Neural cell (in vitro differentiated cells): Measurements from ENCODE around the gene NSG2. TPM values are rescaled to one million over a fixed set of nuclear protein-coding genes. Genes with fewer than 3 reads are reported as not detected.

Experiments
- H2AFZ ChIP-seq: fragments of 200-600, 300-800 bp; sonication (generic), shearing (Covaris generic); 2 replicates; pipeline ENCODE4 v1.6.0; 2014; ENCODE audit warnings: low read depth, mild to moderate bottlenecking, antibody characterized with exemption, low read length, moderate library complexity
- H3F3A ChIP-seq: fragments of 200-600 bp; shearing (Covaris generic); 2 replicates; pipeline ENCODE4 v1.6.1; 2016; ENCODE audit warnings: mild to moderate bottlenecking, moderate library complexity, mixed read lengths, antibody characterized with exemption, low read length; ENCODE audit not compliant: insufficient read depth, poor library complexity, severe bottlenecking
- H3K27ac ChIP-seq: fragments of 200-600, 300-800 bp; sonication (generic), shearing (Covaris generic); 2 replicates; pipeline ENCODE4 v1.5.1; 2014; ENCODE audit warnings: mild to moderate bottlenecking, low read length, moderate library complexity
- H3K27me3 ChIP-seq: fragments of 300-800, 200-600 bp; sonication (generic), shearing (Covaris generic); 2 replicates; pipeline ENCODE4 v1.6.0; 2014; ENCODE audit warnings: mild to moderate bottlenecking, low read depth, low read length, moderate library complexity; ENCODE audit not compliant: insufficient read depth
- H3K36me3 ChIP-seq: fragments of 300-800, 200-600 bp; sonication (generic), shearing (Covaris generic); 2 replicates; pipeline ENCODE4 v1.5.1; 2014; ENCODE audit warnings: mild to moderate bottlenecking, antibody characterized with exemption, low read length, moderate library complexity; ENCODE audit not compliant: insufficient read depth
- H3K4me2 ChIP-seq: fragments of 300-800, 200-600 bp; sonication (generic), shearing (Covaris generic); 2 replicates; pipeline ENCODE4 v1.6.0; 2014; ENCODE audit warnings: mild to moderate bottlenecking, low read length
- H3K4me3 ChIP-seq: fragments of 300-800, 200-600 bp; sonication (generic), shearing (Covaris generic); 2 replicates; pipeline ENCODE4 v1.5.1; 2014; ENCODE audit warnings: mild to moderate bottlenecking, low read length, moderate library complexity
- H3K79me2 ChIP-seq: fragments of 200-600 bp; shearing (Covaris generic); replicated peaks from 2 replicates; pipeline ENCODE4 v1.6.0; 2014; ENCODE audit warnings: mild to moderate bottlenecking, low read length, moderate library complexity; ENCODE audit not compliant: insufficient read depth
- H3K9ac ChIP-seq: fragments of 300-800, 200-600 bp; sonication (generic), shearing (Covaris generic); 2 replicates; pipeline ENCODE4 v1.6.1; 2016; ENCODE audit warnings: mild to moderate bottlenecking, low read length, mixed read lengths
- H3K9me2 ChIP-seq: fragments of 200-600 bp; shearing (Covaris generic); 2 replicates; pipeline ENCODE4 v1.6.1; 2016; ENCODE audit warnings: mild to moderate bottlenecking, low read length, mixed read lengths; ENCODE audit not compliant: insufficient read depth
- H3K9me3 ChIP-seq: fragments of 200-600, 300-800 bp; sonication (generic), shearing (Covaris generic); 2 replicates; pipeline ENCODE4 v1.6.1; 2016; ENCODE audit warnings: mild to moderate bottlenecking, mixed run types, low read length, moderate library complexity, mixed read lengths
- H4K20me1 ChIP-seq: fragments of 200-600 bp; shearing (Covaris generic); 2 replicates; pipeline ENCODE4 v1.6.1; 2016; ENCODE audit warnings: mild to moderate bottlenecking, mixed run types; ENCODE audit not compliant: insufficient read depth
- EP300 ChIP-seq: fragments of 450-650 bp; conservative IDR thresholded peaks from 2 replicates; pipeline ENCODE4 v1.6.1; 2014; ENCODE audit warnings: antibody characterized with exemption, mild to moderate bottlenecking, moderate library complexity; ENCODE audit not compliant: poor library complexity, severe bottlenecking
- EZH2 ChIP-seq: fragments of 200-600, 300-800 bp; shearing (Covaris generic), sonication (generic); IDR thresholded peaks from 2 replicates; pipeline ENCODE4 v1.6.1; 2014; ENCODE audit warnings: antibody characterized with exemption, low read length, borderline replicate concordance, mild to moderate bottlenecking; ENCODE audit not compliant: insufficient read depth, poor library complexity, severe bottlenecking
- MXI1 ChIP-seq: fragments of 450-650 bp; conservative IDR thresholded peaks from 2 replicates; pipeline ENCODE4 v1.6.1; 2014; ENCODE audit warnings: antibody characterized with exemption, mild to moderate bottlenecking; ENCODE audit not compliant: poor library complexity, severe bottlenecking
- POLR2AphosphoS5 ChIP-seq: IDR thresholded peaks from 2 replicates; pipeline ENCODE4 v1.6.1; 2012
- RAD21 ChIP-seq: fragments of 450-650 bp; conservative IDR thresholded peaks from 2 replicates; pipeline ENCODE4 v1.6.1; 2014; ENCODE audit warnings: antibody characterized with exemption, mild to moderate bottlenecking, moderate library complexity
- REST ChIP-seq: IDR thresholded peaks from 2 replicates; pipeline ENCODE4 v1.6.1; 2012; ENCODE audit warnings: borderline replicate concordance
- SMC3 ChIP-seq: fragments of 450-650 bp; conservative IDR thresholded peaks from 2 replicates; pipeline ENCODE4 v1.6.1; 2014; ENCODE audit warnings: antibody characterized with exemption, mild to moderate bottlenecking, moderate library complexity; ENCODE audit not compliant: poor library complexity
- TAF1 ChIP-seq: IDR thresholded peaks from 2 replicates; pipeline ENCODE4 v1.6.1; 2012; ENCODE audit warnings: low read depth
- polyA plus RNA-seq: library from polyadenylated mRNA; depleted of rRNA; stranded (reverse); fragments of >200 nt; gene quantifications from 2 replicates; pipeline ENCODE4 v1.2.3, GENCODE V29; 2014
- TF ChIP-seq, protein P1 (sequence below): fragments of 450-650 bp; IDR thresholded peaks from 2 replicates; pipeline ENCODE4 v1.5.1; 2014; ENCODE audit warnings: antibody characterized with exemption, mild to moderate bottlenecking, moderate library complexity; ENCODE audit not compliant: poor library complexity, severe bottlenecking

NSG2 gene
- polyA plus RNA-seq, 1 donor from 2014 or later = 1,761 TPM

DNA sequence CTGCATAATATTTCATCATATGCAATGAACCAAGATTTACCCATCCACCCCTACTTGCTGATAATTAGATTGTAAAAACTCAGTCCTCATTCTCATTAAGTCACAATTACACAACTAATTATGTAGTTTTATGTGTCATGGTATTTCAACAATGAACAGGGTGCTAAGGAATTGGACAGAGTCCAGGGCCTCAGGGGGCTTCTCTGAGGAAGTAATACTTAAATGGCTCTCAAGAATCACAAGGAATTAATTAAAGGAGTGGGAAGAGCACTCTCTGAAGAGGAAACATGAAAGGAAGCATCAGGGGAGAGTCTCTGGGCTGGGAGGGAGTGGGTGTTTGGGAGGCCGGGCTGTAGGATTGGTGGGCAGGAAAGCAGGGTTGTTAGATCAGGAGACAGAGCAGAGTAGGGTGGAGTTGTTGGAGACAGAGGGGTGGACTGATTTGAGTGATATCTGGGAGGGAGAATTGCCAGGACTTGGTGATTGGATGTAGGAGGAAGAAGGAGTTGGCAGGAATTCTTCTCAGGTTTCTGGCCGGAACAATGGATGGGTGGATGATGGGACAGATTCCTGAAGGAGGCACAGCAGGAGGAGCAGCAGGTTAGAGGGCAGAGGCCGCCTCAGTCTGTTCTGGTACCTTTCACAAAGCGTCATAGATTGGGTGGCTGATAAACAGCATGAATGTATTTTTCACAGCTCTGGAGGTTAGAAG, 23.0 kb upstream of the NSG2 start:
- no peak overlapping the region for H3K9ac ChIP-seq
- no peaks in the 10 kb centered on the region for H3K9me3 ChIP-seq
- no peaks in the 10 kb centered on the region for H4K20me1 ChIP-seq
- H3K27me3 ChIP-seq = no peaks in the 10 kb centered on the region
- no peak overlapping the region for H3K27ac ChIP-seq
- no peaks in the 10 kb centered on the region for H3K79me2 ChIP-seq
- TF ChIP-seq MXI1 (no peak), EZH2 (no peak), TAF1 (no peak), REST (no peak), RAD21 (no peak), EP300 (no peak), POLR2AphosphoS5 (no peak), SMC3 (no peak)
- TF ChIP-seq, protein P1, sequence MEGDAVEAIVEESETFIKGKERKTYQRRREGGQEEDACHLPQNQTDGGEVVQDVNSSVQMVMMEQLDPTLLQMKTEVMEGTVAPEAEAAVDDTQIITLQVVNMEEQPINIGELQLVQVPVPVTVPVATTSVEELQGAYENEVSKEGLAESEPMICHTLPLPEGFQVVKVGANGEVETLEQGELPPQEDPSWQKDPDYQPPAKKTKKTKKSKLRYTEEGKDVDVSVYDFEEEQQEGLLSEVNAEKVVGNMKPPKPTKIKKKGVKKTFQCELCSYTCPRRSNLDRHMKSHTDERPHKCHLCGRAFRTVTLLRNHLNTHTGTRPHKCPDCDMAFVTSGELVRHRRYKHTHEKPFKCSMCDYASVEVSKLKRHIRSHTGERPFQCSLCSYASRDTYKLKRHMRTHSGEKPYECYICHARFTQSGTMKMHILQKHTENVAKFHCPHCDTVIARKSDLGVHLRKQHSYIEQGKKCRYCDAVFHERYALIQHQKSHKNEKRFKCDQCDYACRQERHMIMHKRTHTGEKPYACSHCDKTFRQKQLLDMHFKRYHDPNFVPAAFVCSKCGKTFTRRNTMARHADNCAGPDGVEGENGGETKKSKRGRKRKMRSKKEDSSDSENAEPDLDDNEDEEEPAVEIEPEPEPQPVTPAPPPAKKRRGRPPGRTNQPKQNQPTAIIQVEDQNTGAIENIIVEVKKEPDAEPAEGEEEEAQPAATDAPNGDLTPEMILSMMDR = no peak
- H3K4me2 ChIP-seq = no peak overlapping the region
- H3F3A ChIP-seq = no peaks in the 10 kb centered on the region
- no peaks in the 10 kb centered on the region for H3K36me3 ChIP-seq
- H3K4me3 ChIP-seq = no peak overlapping the region
- no peak overlapping the region for H2AFZ ChIP-seq
- no peaks in the 10 kb centered on the region for H3K9me2 ChIP-seq

DNA sequence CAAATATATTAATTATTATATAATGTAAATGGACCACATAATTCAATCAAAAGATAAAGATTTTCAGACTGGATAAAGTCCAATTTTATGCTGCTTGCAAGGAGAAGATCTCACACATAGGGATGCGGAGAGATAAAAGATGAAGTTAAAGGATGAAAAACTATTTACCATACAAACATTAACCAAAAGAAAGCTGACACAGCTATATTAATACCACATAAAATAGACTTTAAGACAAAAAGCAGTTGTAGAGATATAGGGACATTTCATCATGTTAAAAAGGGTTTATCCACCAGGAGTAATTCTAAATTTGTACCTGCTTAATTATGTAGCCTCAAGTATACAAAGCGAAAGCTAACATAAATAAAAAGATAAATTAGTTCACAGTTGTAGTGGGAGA, 15.2 kb upstream of the NSG2 start:
- Histone ChIP-seq H3K9me3 (no peaks in the 10 kb centered on the region), H3K27me3 (no peaks in the 10 kb centered on the region), H3K9me2 (no peaks in the 10 kb centered on the region), H3K4me2 (no peak overlapping the region), H3K9ac (no peak overlapping the region), H2AFZ (no peak overlapping the region), H4K20me1 (no peaks in the 10 kb centered on the region), H3K79me2 (no peaks in the 10 kb centered on the region), H3K4me3 (no peak overlapping the region), H3F3A (no peaks in the 10 kb centered on the region), H3K27ac (no peak overlapping the region), H3K36me3 (no peaks in the 10 kb centered on the region)
- TF ChIP-seq EP300 (no peak), RAD21 (no peak), SMC3 (no peak), POLR2AphosphoS5 (no peak), MXI1 (no peak)
- TF ChIP-seq, protein P1 = no peak
